Smooth muscle cell of the brain vasculature (primary cell): ENCODE results near the gene LRIG2.
"Not testable (repeated sequence)": the region's sequence is repeated elsewhere in the genome, so short reads cannot be mapped to it uniquely, and the experiment has no call there.

Experiments used
- DNase-seq: peaks from one replicate; pipeline ENCODE4 v3.0.0-alpha.2; 2012; ENCODE audit warnings: low read depth, low spot score

The LRIG2 gene

GRCh38 chr1:113058941-113059706 is 13.9 kb upstream of the LRIG2 start:
- DNase-seq, result no peak

DNA sequence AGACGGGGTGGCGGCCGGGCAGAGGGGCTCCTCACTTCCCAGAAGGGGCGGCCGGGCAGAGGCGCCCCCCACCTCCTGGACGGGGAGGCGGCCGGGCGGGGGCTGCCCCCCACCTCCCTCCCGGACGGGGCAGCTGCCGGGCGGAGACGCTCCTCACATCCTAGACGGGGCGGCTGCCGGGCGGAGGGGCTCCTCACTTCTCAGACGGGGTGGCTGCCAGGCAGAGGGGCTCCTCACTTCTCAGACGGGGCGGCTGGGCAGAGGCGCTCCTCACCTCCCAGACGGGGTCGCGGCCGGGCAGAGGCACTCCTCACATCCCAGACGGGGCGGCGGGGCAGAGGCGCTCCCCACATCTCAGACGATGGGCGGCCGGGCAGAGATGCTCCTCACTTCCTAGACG is 9.5 kb upstream of the LRIG2 start:
- not testable (repeated sequence) for DNase-seq

DNA sequence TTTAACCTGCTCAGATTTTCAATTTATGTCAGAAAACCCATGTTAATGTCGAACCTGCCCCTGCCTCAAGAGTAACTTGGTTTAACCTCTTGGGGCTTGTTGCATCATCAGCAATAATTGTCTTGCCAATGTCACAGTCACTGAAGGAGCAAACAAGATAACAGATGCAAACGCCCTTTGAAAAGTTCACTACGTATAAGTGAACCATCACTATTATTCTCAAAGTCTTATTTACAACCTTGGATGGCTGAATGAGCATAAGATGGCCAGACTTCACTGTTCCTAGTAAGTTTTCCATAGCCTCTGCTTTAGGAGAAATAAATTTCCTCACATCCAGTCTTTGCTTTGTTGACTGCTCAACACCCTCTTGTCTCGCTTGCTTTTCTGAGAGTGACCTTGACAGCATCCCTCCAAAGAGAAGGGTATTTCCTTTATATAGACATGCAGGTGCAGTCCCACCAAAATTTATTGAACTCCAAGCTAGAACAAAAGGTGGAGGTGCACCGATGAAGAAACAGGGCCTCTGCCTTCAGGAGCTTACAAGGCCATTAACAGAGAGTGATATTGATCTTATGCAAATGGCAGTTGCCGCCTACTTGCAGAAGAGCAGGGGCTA is 749 bp upstream of the LRIG2 start:
- DNase-seq, result no peak

DNA sequence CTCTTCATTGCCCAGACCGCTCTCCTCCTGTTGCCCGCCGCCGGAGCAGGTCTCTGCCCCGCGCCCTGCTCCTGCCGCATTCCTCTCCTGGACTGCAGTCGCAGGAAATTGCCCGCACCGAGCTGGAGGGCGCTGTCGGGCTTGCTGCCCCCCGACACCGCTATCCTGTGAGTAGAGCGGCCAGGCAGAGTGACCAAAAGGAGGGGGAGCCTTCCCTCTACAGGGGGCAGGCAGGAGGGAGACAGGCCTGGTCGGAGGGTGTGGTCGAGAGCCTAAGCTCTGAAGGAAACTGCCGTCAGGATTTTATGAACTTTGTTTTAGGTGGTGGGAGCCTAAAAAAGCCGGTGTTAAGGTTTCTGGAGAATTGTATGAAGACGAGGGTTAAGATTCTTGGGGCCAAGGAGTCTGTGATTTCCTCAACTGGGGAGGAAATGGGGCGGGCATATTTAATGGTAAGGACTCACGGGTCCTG is 517 bp downstream of the LRIG2 start:
- no peak for DNase-seq

- DNase-seq, result no peak
Measured at GRCh38 chr1:113074237-113074636, 1.2 kb downstream of the LRIG2 start.

- not testable (repeated sequence) for DNase-seq
Measured at GRCh38 chr1:113077978-113078377, 5.0 kb downstream of the LRIG2 start.

- DNase-seq, result no peak
Measured at GRCh38 chr1:113086541-113086940, 13.5 kb downstream of the LRIG2 start.

DNA sequence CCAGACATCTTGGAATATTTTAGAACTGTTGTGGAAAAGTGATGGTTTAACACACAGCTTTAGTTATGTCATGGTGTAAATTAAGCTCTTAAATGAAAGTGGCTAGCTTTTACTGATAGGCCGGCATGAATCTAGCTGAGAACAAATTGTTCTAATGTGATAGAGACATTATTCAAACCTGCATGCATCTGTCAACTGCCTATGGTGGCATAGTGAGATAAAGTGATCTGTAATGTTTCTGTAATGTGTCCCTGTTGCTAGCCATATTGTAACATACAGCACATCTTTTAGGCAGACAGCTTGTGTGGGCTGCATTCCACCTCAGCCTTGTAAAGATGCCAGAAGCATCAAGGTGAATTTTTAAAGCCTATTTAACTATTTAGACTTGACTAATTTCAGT is 16.0 kb downstream of the LRIG2 start:
- DNase-seq, result no peak

DNA sequence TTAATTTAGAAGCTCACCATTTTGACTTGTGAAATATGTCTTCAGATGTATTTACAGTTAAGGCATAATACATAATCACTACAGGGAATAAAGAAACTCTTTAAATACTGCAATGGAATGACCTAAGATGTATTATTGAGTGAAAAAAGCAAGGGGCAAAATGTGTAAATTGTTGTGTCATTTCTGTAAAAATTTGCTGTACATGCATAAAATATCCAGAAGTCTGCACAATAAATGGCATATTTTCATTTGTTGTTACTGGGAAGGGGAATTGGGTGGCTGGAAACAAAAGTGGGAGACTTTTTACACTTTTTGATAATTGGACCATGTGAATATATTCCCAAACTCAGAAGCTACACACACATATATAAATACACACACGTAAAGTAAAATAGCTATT is 17.1 kb downstream of the LRIG2 start:
- DNase-seq, result no peak

DNA sequence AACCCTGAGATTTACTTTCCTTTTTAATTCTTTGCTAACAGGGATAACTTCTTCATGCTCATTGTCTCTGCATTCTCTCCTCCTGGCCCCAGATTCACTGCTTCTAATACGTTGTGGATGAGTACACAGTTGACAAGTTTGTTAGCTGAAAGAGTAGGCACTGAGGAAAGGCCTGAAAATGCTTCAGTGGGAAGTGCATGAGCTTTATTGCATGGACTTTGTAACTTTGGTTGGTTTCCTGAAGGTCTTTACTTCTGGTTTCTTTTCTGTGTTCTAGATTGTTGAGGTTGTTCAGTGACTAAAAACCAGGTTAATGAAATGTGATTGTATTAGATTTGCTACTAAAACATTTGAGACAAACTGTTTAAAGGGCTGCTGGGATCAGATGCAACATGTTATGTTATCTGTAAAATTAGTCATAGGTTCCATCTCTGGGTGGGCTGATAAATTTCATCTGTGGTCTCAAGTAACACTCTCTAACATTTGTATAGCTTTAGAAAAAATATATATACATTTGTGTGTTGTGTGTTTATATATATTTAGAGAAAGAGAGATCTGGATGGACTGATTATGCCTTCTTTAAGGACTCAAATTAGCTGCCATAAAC is 19.1 kb downstream of the LRIG2 start:
- no peak for DNase-seq

DNA sequence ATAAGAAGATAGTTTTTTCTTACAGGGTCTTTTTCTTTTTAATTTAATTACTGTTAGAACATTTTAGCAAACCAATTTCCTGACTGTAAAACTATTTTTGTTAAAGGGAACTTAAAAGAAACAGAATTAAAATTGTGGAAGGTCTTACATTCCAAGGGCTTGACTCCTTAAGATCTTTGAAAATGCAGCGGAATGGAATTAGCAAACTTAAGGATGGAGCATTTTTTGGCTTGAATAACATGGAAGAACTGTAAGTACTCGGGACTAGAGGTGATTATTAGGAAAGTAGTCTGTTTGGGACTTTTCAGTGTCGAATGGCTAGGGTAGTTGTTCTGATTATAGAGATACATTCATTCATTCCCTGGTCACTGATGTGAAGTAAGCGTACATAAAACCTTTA is 21.5 kb downstream of the LRIG2 start:
- no peak for DNase-seq

DNA sequence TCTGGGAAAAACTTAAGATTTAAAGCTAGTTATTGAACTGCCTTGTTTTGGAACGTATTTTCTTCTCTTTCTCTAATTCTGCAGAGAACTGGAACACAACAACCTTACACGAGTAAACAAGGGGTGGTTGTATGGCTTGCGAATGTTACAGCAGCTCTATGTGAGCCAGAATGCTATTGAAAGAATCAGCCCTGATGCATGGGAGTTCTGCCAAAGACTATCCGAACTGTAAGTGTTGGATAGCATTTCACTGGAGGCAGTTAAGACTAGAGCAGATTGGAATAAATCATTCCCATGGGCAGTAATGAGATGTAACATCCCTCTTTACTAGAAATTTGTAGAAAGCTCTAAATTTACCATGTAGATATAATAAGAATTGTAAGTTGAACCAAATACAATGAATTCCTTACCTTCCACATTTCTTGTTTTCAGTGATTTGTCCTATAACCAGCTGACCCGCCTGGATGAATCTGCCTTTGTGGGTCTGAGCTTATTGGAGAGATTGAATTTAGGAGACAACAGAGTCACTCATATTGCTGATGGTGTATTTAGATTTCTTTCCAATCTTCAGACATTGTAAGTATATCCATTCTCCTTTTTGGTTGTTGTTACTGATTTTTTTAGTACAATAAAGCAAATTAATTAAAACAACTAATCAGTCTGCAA is 22.9 kb downstream of the LRIG2 start:
- no peak for DNase-seq

- no peak for DNase-seq
Measured at GRCh38 chr1:113096493-113096892, 23.5 kb downstream of the LRIG2 start.

GRCh38 chr1:113101588-113101987 is 28.6 kb downstream of the LRIG2 start:
- DNase-seq, result no peak

DNA sequence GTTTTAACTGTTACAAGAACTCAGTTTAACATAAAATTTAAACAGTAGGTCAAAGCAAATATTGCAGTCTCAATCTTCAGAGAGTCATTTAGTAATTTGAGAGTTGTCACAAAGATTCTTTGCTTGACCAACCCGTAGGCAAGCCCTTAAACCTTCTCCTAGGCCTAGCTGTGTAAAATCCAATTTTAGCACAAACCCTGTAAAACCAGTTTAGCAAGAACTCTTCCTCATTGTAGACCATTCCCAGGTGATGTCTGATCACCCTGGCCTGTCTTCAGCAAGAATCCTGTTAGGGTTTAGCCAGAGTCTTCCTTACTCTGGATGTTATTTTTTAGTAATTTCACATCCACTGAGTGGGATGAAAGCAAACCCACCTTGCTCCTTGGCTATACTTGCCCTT is 30.1 kb downstream of the LRIG2 start:
- DNase-seq, result no peak

DNA sequence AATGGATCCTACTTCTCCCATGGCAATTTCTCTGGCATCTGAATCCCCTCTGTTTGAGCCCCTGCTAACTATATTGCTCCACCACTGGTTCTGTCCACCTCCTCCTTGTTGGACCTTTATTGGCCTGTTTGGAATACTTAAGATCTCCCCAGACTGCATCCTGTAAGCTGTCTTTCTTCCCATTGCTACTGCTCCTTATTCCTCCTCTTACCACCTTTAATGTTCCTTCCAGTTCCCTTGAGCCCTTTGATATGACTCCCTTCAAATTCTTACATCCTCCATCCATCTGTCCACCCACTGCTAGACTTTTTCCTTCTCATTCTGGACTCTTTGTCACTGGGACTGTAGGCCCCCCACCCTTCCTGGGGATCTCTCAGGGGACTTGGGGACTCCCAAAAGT is 31.0 kb downstream of the LRIG2 start:
- no peak for DNase-seq

- DNase-seq, result no peak
Measured at GRCh38 chr1:113106910-113107309, 33.9 kb downstream of the LRIG2 start.

GRCh38 chr1:113109908-113110554 is 37.0 kb downstream of the LRIG2 start:
- DNase-seq, result peak; percentile 15

GRCh38 chr1:113118266-113118665 is 45.3 kb downstream of the LRIG2 start:
- DNase-seq, result no peak

DNA sequence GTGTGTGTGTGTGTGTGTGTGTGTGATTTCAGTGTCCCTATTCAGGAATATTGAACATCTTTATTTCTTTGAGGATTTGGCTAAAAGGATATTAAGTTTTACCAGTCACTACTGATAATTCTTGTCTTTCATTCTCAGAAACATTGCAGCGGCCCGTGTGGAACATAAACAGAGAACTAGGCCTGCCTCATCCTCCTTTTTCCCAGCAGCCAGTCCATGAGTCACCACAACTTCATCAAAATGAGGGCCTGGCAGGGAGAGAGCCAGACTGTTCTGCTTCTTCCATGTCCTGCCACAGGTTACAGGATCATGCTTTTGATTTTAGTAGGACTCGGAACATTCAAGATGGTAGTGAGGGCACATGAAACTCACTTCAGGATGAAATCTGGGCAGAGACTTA is 50.7 kb downstream of the LRIG2 start:
- no peak for DNase-seq

DNA sequence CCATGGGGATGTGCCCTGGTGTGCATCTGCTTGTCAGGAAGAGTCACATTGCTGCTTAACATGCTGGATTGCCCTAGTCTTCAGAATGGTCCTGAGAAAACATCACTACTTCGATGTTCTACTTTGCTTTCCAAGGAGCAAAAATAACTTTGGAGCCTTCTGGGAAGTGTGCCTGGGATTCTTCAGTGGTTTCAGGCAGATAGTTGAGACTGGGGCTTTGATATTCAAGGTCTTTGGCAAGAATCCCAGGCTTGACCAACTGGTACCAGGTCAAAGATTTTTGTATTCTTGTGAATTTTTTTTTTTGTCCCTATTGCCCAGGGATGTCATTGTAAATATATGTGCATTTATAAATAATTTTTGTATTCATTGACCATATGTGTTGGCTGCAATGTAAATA is 51.4 kb downstream of the LRIG2 start:
- no peak for DNase-seq

GRCh38 chr1:113125517-113125916 is 52.5 kb downstream of the LRIG2 start:
- DNase-seq, result no peak
